Suprapubic skin (tissue), 4 donors: ENCODE results near the gene CD1D. TPM values are rescaled to one million over a fixed set of nuclear protein-coding genes. Genes with fewer than 3 reads are reported as not detected.
A peak's percentile ranks its signal among the peaks of the same experiment; 100 is the strongest.

Experiments
- DNase-seq, 2 donors: peaks; one replicate each; pipeline ENCODE4 v3.0.0-alpha.2; 2019; ENCODE audit warnings: low spot score in 2 of 2
- H3K27ac ChIP-seq: fragments of 200-600 bp; sonication (generic); one replicate; pipeline ENCODE4 v1.5.1; 2019
- H3K27me3 ChIP-seq: fragments of 200-600 bp; sonication (generic); one replicate; pipeline ENCODE4 v1.5.1; 2019
- H3K36me3 ChIP-seq: fragments of 200-600 bp; sonication (generic); one replicate; pipeline ENCODE4 v1.5.1; 2019
- H3K4me1 ChIP-seq: fragments of 200-600 bp; sonication (generic); one replicate; pipeline ENCODE4 v1.5.1; 2019
- H3K4me3 ChIP-seq: fragments of 200-600 bp; sonication (generic); one replicate; pipeline ENCODE4 v1.5.1; 2019; ENCODE audit warnings: mild to moderate bottlenecking
- H3K9me3 ChIP-seq: fragments of 200-600 bp; sonication (generic); one replicate; pipeline ENCODE4 v1.5.1; 2019
- CTCF ChIP-seq, 2 donors: fragments of 200-600 bp in 1 of 2; fragments of 450-650 bp in 1 of 2; sonication (generic) in 1 of 2; IDR thresholded peaks; one replicate each; pipeline ENCODE4 v1.5.1; 2016 to 2019; ENCODE audit warnings: antibody characterized with exemption in 2 of 2, mild to moderate bottlenecking in 1 of 2, moderate library complexity in 1 of 2
- EP300 ChIP-seq: sonication (generic); formaldehyde crosslinking; IDR thresholded peaks from one replicate; pipeline ENCODE4 v1.6.1; 2017; ENCODE audit warnings: antibody characterized with exemption
- POLR2A ChIP-seq, 2 donors: fragments of 450-650 bp; IDR thresholded peaks; one replicate each; pipeline ENCODE4 v1.6.1; 2017; ENCODE audit warnings: antibody characterized with exemption in 2 of 2, mild to moderate bottlenecking in 2 of 2, moderate library complexity in 2 of 2
- POLR2AphosphoS5 ChIP-seq, 3 donors: sonication (generic); formaldehyde crosslinking; IDR thresholded peaks; one replicate each; pipeline ENCODE4 v1.6.1; 2017; ENCODE audit warnings: antibody characterized with exemption in 3 of 3
- WGBS: methylation state at CpG from one replicate; pipeline ENCODE4 v1.1.5; 2018; 5-methylcytosine and 5-hydroxymethylcytosine counted together
- total RNA-seq, 4 donors: library from RNA; depleted of rRNA; stranded (reverse); fragments of >200 nt; gene quantifications; one replicate each; pipeline ENCODE4 v1.1.0, GENCODE V29; 2016

CD1D gene
- total RNA-seq, 4 donors from 2014 or later, result 0.38 to 0.97 TPM; not detected in 2

GRCh38 chr1:158146739-158147138, 34.0 kb upstream of the CD1D start:
- H3K27me3 ChIP-seq, result no peaks in the 10 kb centered on the region
- no peaks in the 10 kb centered on the region for H3K36me3 ChIP-seq
- TF ChIP-seq CTCF (IDR thresholded peaks at IDR 0.05) (no peak), EP300 (no peak), POLR2AphosphoS5 (IDR thresholded peaks at IDR 0.05) (no peak), POLR2A (IDR thresholded peaks at IDR 0.05) (no peak)
- H3K4me1 ChIP-seq, result peaks cover 20% of the 10 kb centered on the region
- H3K9me3 ChIP-seq, result no peaks in the 10 kb centered on the region
- no peak overlapping the region for H3K4me3 ChIP-seq
- DNase-seq, result no peak
- WGBS, result 65% methylated on average over 2 of the region's 2 CpGs
- H3K27ac ChIP-seq, result no peak overlapping the region

- Histone ChIP-seq H3K4me3 (no peak overlapping the region), H3K27ac (no peak overlapping the region), H3K4me1 (peaks cover 20% of the 10 kb centered on the region), H3K36me3 (no peaks in the 10 kb centered on the region), H3K27me3 (no peaks in the 10 kb centered on the region), H3K9me3 (no peaks in the 10 kb centered on the region)
- WGBS, result 46% methylated on average over 2 of the region's 2 CpGs
- TF ChIP-seq CTCF (IDR thresholded peaks at IDR 0.05), result no peak
- no peak for TF ChIP-seq POLR2A (IDR thresholded peaks at IDR 0.05)
- TF ChIP-seq POLR2AphosphoS5 (IDR thresholded peaks at IDR 0.05), result no peak
- no peak for TF ChIP-seq EP300
- no peak for DNase-seq
These were observed 33.3 kb upstream of the CD1D start for GRCh38 chr1:158147401-158147800.

- no peaks in the 10 kb centered on the region for H3K27me3 ChIP-seq
- DNase-seq, result no peak
These were observed 32.8 kb upstream of the CD1D start for GRCh38 chr1:158147869-158148268.

GRCh38 chr1:158148468-158148867, 32.2 kb upstream of the CD1D start:
- WGBS, result 66% methylated on average over 1 of the region's 1 CpG
- no peaks in the 10 kb centered on the region for H3K36me3 ChIP-seq
- no peaks in the 10 kb centered on the region for H3K9me3 ChIP-seq
- no peak for DNase-seq
- TF ChIP-seq CTCF (IDR thresholded peaks at IDR 0.05), result no peak
- TF ChIP-seq POLR2A (IDR thresholded peaks at IDR 0.05), result no peak
- TF ChIP-seq EP300, result no peak
- TF ChIP-seq POLR2AphosphoS5 (IDR thresholded peaks at IDR 0.05), result no peak
- H3K4me3 ChIP-seq, result no peak overlapping the region
- H3K4me1 ChIP-seq, result peaks cover 20% of the 10 kb centered on the region
- no peak overlapping the region for H3K27ac ChIP-seq
- H3K27me3 ChIP-seq, result no peaks in the 10 kb centered on the region

More at GRCh38 chr1:158147869-158148268, 32.8 kb upstream of the CD1D start:
- peaks cover 20% of the 10 kb centered on the region for H3K4me1 ChIP-seq
- H3K4me3 ChIP-seq, result no peak overlapping the region
- no peaks in the 10 kb centered on the region for H3K9me3 ChIP-seq
- WGBS, result 81% methylated on average over 3 of the region's 3 CpGs
- TF ChIP-seq CTCF (IDR thresholded peaks at IDR 0.05) (no peak), EP300 (no peak), POLR2A (IDR thresholded peaks at IDR 0.05) (no peak), POLR2AphosphoS5 (IDR thresholded peaks at IDR 0.05) (no peak)
- H3K36me3 ChIP-seq, result no peaks in the 10 kb centered on the region
- no peak overlapping the region for H3K27ac ChIP-seq

GRCh38 chr1:158149175-158149574, 31.5 kb upstream of the CD1D start:
- WGBS, result 43% methylated on average over 8 of the region's 8 CpGs

More at GRCh38 chr1:158149175-158149574, 31.5 kb upstream of the CD1D start:
- H3K36me3 ChIP-seq, result no peaks in the 10 kb centered on the region
- no peaks in the 10 kb centered on the region for H3K9me3 ChIP-seq
- DNase-seq, result no peak
- TF ChIP-seq EP300, result no peak
- no peak for TF ChIP-seq POLR2AphosphoS5 (IDR thresholded peaks at IDR 0.05)
- TF ChIP-seq POLR2A (IDR thresholded peaks at IDR 0.05), result no peak
- TF ChIP-seq CTCF (IDR thresholded peaks at IDR 0.05), result no peak
- H3K27ac ChIP-seq, result peak overlapping the region; percentile 16
- H3K27me3 ChIP-seq, result no peaks in the 10 kb centered on the region
- H3K4me3 ChIP-seq, result peak overlapping the region; percentile 38
- H3K4me1 ChIP-seq, result peaks cover 20% of the 10 kb centered on the region
